ENCODE data around the gene FAM193A. TPM values are rescaled to one million over a fixed set of nuclear protein-coding genes. Genes with fewer than 3 reads are reported as not detected.
A peak's percentile ranks its signal among the peaks of the same experiment; 100 is the strongest.

Gene FAM193A
- total RNA-seq, 2 experiments from 2014 or later, result 37.0 to 37.7 TPM

- H3K4me1 Mint-ChIP-seq, result peaks cover 42% of the 10 kb centered on the region
- no peaks in the 10 kb centered on the region for H3K27me3 Mint-ChIP-seq
- H3K36me3 Mint-ChIP-seq, result peaks cover 16% of the 10 kb centered on the region
- H3K4me3 Mint-ChIP-seq, result peak overlapping the region; percentile 67
- peak; percentile 100 for ATAC-seq (ENCODE audit: low read depth)
- peak; percentile 66 for DNase-seq
- no peaks in the 10 kb centered on the region for H3K9me3 Mint-ChIP-seq
- peak overlapping the region; percentile 81 for H3K27ac Mint-ChIP-seq
- POLR2A ChIA-PET, result interaction anchor here (1.0 to 1.6 kb wide), 3 partner anchors 33 to 103 kb away, joined by 5 to 7 read pairs (median 6); partner anchors contain the start of gene RNF4
Measured at GRCh38 chr4:2570551-2571222, 34.2 kb downstream of the FAM193A start.

GRCh38 chr4:2572076-2572475 lies 35.6 kb downstream of the FAM193A start:
- H3K4me3 Mint-ChIP-seq, result no peak overlapping the region
- H3K27ac Mint-ChIP-seq, result peak overlapping the region; percentile 31
- POLR2A ChIA-PET, result interaction anchor here (0.7 to 0.9 kb wide), 2 partner anchors 113 to 371 kb away, joined by 3 to 4 read pairs; no protein-coding TSS in a partner anchor
- DNase-seq (no peak), ATAC-seq (ENCODE audit: low read depth) (no peak)
- no peaks in the 10 kb centered on the region for H3K9me3 Mint-ChIP-seq
- peaks cover 42% of the 10 kb centered on the region for H3K4me1 Mint-ChIP-seq
- no peaks in the 10 kb centered on the region for H3K27me3 Mint-ChIP-seq
- peaks cover 18% of the 10 kb centered on the region for H3K36me3 Mint-ChIP-seq

GRCh38 chr4:2572866-2573265 lies 36.4 kb downstream of the FAM193A start:
- H3K27me3 Mint-ChIP-seq, result no peaks in the 10 kb centered on the region
- H3K4me3 Mint-ChIP-seq, result no peak overlapping the region
- H3K4me1 Mint-ChIP-seq, result peaks cover 40% of the 10 kb centered on the region
- DNase-seq (no peak), ATAC-seq (ENCODE audit: low read depth) (no peak)
- H3K36me3 Mint-ChIP-seq, result peaks cover 18% of the 10 kb centered on the region
- H3K27ac Mint-ChIP-seq, result peak overlapping the region; percentile 9
- POLR2A ChIA-PET, result no interaction called here
- H3K9me3 Mint-ChIP-seq, result no peaks in the 10 kb centered on the region

GRCh38 chr4:2574009-2574408 lies 37.6 kb downstream of the FAM193A start:
- POLR2A ChIA-PET, result no interaction called here
- no peak for DNase-seq
- Mint-ChIP-seq H3K27ac (no peak overlapping the region), H3K4me3 (no peak overlapping the region), H3K27me3 (no peaks in the 10 kb centered on the region), H3K4me1 (peaks cover 39% of the 10 kb centered on the region), H3K9me3 (peaks cover 1% of the 10 kb centered on the region), H3K36me3 (peaks cover 17% of the 10 kb centered on the region)
- ATAC-seq (ENCODE audit: low read depth), result no peak

GRCh38 chr4:2574863-2575262 lies 38.4 kb downstream of the FAM193A start:
- no peak overlapping the region for H3K27ac Mint-ChIP-seq
- H3K4me3 Mint-ChIP-seq, result no peak overlapping the region
- POLR2A ChIA-PET, result no interaction called here
- peaks cover 16% of the 10 kb centered on the region for H3K36me3 Mint-ChIP-seq
- no peaks in the 10 kb centered on the region for H3K27me3 Mint-ChIP-seq
- DNase-seq, result no peak
- H3K4me1 Mint-ChIP-seq, result peaks cover 37% of the 10 kb centered on the region
- ATAC-seq (ENCODE audit: low read depth), result no peak
- peaks cover 5% of the 10 kb centered on the region for H3K9me3 Mint-ChIP-seq

- Mint-ChIP-seq H3K27ac (no peak overlapping the region), H3K9me3 (peaks cover 5% of the 10 kb centered on the region), H3K4me3 (no peak overlapping the region), H3K27me3 (no peaks in the 10 kb centered on the region), H3K36me3 (peaks cover 23% of the 10 kb centered on the region), H3K4me1 (peaks cover 23% of the 10 kb centered on the region)
- POLR2A ChIA-PET, result no interaction called here
- no peak for ATAC-seq (ENCODE audit: low read depth)
- no peak for DNase-seq
Measured at GRCh38 chr4:2576290-2576689, 39.8 kb downstream of the FAM193A start.

GRCh38 chr4:2578106-2578505 lies 41.7 kb downstream of the FAM193A start:
- H3K4me3 Mint-ChIP-seq, result no peak overlapping the region
- H3K27ac Mint-ChIP-seq, result no peak overlapping the region
- peaks cover 20% of the 10 kb centered on the region for H3K36me3 Mint-ChIP-seq
- ATAC-seq (ENCODE audit: low read depth) (no peak), DNase-seq (no peak)
- H3K9me3 Mint-ChIP-seq, result peaks cover 5% of the 10 kb centered on the region
- POLR2A ChIA-PET, result interaction anchor here (0.6 kb wide), 1 partner anchor 150 kb away, joined by 3 read pairs; no protein-coding TSS in a partner anchor
- H3K27me3 Mint-ChIP-seq, result no peaks in the 10 kb centered on the region
- H3K4me1 Mint-ChIP-seq, result peaks cover 22% of the 10 kb centered on the region

GRCh38 chr4:2579910-2580309 lies 43.5 kb downstream of the FAM193A start:
- H3K36me3 Mint-ChIP-seq, result peaks cover 19% of the 10 kb centered on the region
- ATAC-seq (ENCODE audit: low read depth), result no peak
- H3K27me3 Mint-ChIP-seq, result no peaks in the 10 kb centered on the region
- POLR2A ChIA-PET, result no interaction called here
- H3K9me3 Mint-ChIP-seq, result peaks cover 5% of the 10 kb centered on the region
- no peak for DNase-seq
- no peak overlapping the region for H3K27ac Mint-ChIP-seq
- H3K4me3 Mint-ChIP-seq, result no peak overlapping the region
- H3K4me1 Mint-ChIP-seq, result peaks cover 14% of the 10 kb centered on the region

- Mint-ChIP-seq H3K4me1 (peaks cover 15% of the 10 kb centered on the region), H3K4me3 (no peak overlapping the region), H3K36me3 (peaks cover 9% of the 10 kb centered on the region), H3K27ac (no peak overlapping the region), H3K27me3 (no peaks in the 10 kb centered on the region), H3K9me3 (peaks cover 6% of the 10 kb centered on the region)
- DNase-seq (no peak), ATAC-seq (ENCODE audit: low read depth) (no peak)
- POLR2A ChIA-PET, result no interaction called here
Measured at GRCh38 chr4:2583092-2583491, 46.6 kb downstream of the FAM193A start.

GRCh38 chr4:2583517-2583916 lies 47.1 kb downstream of the FAM193A start:
- H3K27me3 Mint-ChIP-seq, result no peaks in the 10 kb centered on the region
- DNase-seq (no peak), ATAC-seq (ENCODE audit: low read depth) (no peak)
- H3K9me3 Mint-ChIP-seq, result peaks cover 6% of the 10 kb centered on the region
- H3K4me1 Mint-ChIP-seq, result peaks cover 17% of the 10 kb centered on the region
- H3K27ac Mint-ChIP-seq, result no peak overlapping the region
- no peak overlapping the region for H3K4me3 Mint-ChIP-seq
- H3K36me3 Mint-ChIP-seq, result peaks cover 9% of the 10 kb centered on the region
- POLR2A ChIA-PET, result no interaction called here

- POLR2A ChIA-PET, result no interaction called here
- Mint-ChIP-seq H3K4me1 (peaks cover 25% of the 10 kb centered on the region), H3K27ac (no peak overlapping the region), H3K4me3 (no peak overlapping the region), H3K36me3 (no peaks in the 10 kb centered on the region), H3K27me3 (no peaks in the 10 kb centered on the region), H3K9me3 (peaks cover 1% of the 10 kb centered on the region)
- DNase-seq (no peak), ATAC-seq (ENCODE audit: low read depth) (no peak)
Measured at GRCh38 chr4:2586502-2586901, 50.1 kb downstream of the FAM193A start.

- ATAC-seq (ENCODE audit: low read depth), result no peak
Measured at GRCh38 chr4:2587213-2587823, 50.9 kb downstream of the FAM193A start.

GRCh38 chr4:2588259-2588658 lies 51.8 kb downstream of the FAM193A start:
- H3K9me3 Mint-ChIP-seq, result peaks cover 1% of the 10 kb centered on the region
- POLR2A ChIA-PET, result no interaction called here
- H3K27ac Mint-ChIP-seq, result no peak overlapping the region
- peaks cover 25% of the 10 kb centered on the region for H3K4me1 Mint-ChIP-seq
- no peak overlapping the region for H3K4me3 Mint-ChIP-seq
- no peaks in the 10 kb centered on the region for H3K27me3 Mint-ChIP-seq
- ATAC-seq (ENCODE audit: low read depth), result no peak
- H3K36me3 Mint-ChIP-seq, result no peaks in the 10 kb centered on the region
- DNase-seq, result no peak

More at GRCh38 chr4:2587213-2587823, 50.9 kb downstream of the FAM193A start:
- H3K4me1 Mint-ChIP-seq, result peaks cover 22% of the 10 kb centered on the region
- peaks cover 1% of the 10 kb centered on the region for H3K9me3 Mint-ChIP-seq
- no peaks in the 10 kb centered on the region for H3K27me3 Mint-ChIP-seq
- H3K4me3 Mint-ChIP-seq, result no peak overlapping the region
- H3K27ac Mint-ChIP-seq, result no peak overlapping the region
- no peaks in the 10 kb centered on the region for H3K36me3 Mint-ChIP-seq
- POLR2A ChIA-PET, result no interaction called here
- no peak for DNase-seq

GRCh38 chr4:2591189-2591588 lies 54.7 kb downstream of the FAM193A start:
- DNase-seq, result no peak
- Mint-ChIP-seq H3K36me3 (no peaks in the 10 kb centered on the region), H3K9me3 (no peaks in the 10 kb centered on the region), H3K4me1 (peaks cover 31% of the 10 kb centered on the region), H3K27ac (peak overlapping the region; percentile 17), H3K27me3 (no peaks in the 10 kb centered on the region), H3K4me3 (peak overlapping the region; percentile 47)
- ATAC-seq (ENCODE audit: low read depth), result peak; percentile 53
- POLR2A ChIA-PET, result no interaction called here

Measured in activated naive CD8-positive, alpha-beta T cell treated with anti-CD3 and anti-CD28 coated beads, Interleukin-2, amount 10 ng/mL, durations not matched to agents 7 days and 5 days (primary cell).